ENCODE results near the gene PACS2.

- TF ChIP-seq CTCF (IDR thresholded peaks at IDR 0.05) (no peak), EZH2 (IDR thresholded peaks at IDR 0.05; ENCODE audit: borderline replicate concordance, insufficient read depth, low read depth, low read length, poor library complexity, severe bottlenecking) (no peak)
Observed at GRCh38 chr14:105287249-105288102, 27.1 kb upstream of the PACS2 start.
